Right forelimb (tissue), 1 donor: Measurements from ENCODE around the gene AAGAB.

Source experiments
- DNase-seq: peaks from one replicate; pipeline ENCODE4 v3.0.0-alpha.2; 2018

Gene AAGAB

DNA sequence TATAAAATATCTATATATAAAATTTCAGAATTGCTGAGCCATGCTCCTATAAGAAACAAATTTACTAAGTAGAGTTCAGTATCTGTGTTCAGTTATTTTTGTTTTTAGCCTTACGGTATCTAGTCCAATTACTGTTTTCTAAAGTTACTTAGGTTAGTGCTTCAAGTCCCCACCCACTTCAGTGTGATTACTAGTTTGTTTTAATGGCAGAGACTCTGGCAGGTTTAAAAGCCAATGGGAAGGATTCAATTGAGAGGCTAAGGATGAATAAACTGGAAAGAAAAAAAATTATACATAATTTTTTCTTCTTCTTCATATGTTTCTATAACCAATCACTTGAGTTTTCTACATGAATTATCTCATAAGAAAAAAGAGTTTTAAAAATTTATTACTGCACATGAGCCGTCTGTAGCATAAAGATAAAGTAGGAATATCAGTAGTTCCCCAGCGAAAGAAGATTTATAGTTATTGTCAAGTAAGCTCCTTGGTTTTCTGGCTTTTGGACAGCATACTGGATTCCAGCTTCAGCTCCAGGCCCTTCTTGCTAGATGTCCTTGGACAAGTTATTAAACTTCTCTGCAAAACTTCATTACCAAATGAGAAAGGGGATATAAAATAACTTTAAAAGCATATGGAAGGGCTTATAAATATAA lies 46.8 kb downstream of the AAGAB start:
- DNase-seq: no peak

- no peak for DNase-seq
Observed at GRCh38 chr15:67202991-67203390, 51.5 kb downstream of the AAGAB start.

DNA sequence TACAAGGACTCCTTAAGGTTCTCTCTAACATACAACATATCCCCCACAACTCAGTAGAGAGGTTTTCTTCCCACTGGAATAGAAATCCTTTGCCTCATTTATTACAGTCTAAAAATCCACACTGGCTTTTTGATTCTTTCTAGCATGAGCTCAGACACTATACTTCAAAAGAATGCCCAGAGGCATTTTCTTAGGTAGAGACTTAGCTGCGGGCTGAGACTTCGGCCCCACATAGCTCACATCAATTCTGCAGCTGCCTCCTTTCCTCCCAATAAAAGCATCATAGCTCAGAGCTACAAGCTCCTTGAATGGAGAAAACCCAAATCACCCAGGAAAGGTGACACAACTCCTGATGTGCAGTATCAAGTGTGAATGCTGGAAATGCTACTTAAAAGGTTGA lies 52.4 kb downstream of the AAGAB start:
- DNase-seq: no peak

DNA sequence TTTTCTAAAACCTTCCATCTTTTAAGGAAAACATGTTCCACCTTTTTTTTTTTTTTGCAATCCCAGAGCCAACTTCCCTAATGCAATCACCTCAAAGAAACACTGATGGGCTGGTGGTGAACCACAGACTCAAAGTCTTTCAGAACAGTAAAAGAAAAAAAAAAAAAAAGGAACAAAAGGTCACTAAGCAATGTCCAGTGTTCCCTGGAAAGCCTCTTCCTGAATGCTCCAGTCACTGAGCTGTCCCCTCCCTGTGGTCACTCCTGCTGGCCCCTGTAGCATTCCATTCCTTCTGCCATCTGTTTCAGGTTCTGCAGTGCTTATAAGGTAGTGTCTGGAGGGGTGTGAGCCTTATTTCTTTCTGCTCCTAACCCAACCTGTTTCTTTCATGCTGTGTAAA lies 53.3 kb downstream of the AAGAB start:
- DNase-seq: no peak

DNA sequence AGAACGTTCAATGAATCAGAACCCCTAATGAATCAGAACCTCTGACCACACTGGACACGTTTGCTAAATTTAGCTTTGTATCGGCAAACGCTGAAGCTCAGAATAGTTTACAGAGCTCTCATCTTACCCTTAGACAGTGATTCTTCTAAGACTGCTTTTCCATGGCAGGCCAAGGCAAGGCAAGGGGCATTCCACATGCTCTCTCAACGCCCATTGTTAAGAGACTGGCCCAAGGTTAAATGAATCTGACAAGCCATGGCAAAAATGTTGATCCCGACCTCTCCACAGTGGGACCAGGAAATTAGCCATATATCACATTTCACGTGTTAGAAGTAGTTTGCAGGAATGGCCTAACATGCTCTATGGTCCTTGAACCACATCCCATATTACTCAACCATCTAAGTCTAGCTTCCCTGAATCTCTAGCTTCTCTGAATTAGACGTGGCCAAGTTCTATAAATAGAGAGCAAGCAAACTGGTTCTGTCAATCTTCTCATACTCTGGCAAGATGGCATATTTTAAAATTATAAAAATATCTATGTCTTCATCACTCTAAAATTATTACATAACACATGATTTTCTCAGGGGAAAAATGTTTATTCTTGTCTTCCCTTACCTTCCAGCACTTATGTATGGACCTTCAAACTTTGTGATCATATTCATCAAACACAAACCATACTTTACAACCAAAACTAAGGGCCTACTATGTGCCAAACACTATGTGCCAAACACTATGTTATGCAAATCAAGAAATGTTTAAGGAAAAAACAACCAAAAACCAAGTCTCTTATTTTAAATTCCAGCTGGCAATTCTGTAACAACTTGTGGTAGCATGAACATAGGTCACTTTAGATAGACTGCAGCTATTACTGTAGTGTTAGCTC lies 54.3 kb downstream of the AAGAB start:
- DNase-seq: no peak

- no peak for DNase-seq
Observed at GRCh38 chr15:67199391-67199790, 55.1 kb downstream of the AAGAB start.

DNA sequence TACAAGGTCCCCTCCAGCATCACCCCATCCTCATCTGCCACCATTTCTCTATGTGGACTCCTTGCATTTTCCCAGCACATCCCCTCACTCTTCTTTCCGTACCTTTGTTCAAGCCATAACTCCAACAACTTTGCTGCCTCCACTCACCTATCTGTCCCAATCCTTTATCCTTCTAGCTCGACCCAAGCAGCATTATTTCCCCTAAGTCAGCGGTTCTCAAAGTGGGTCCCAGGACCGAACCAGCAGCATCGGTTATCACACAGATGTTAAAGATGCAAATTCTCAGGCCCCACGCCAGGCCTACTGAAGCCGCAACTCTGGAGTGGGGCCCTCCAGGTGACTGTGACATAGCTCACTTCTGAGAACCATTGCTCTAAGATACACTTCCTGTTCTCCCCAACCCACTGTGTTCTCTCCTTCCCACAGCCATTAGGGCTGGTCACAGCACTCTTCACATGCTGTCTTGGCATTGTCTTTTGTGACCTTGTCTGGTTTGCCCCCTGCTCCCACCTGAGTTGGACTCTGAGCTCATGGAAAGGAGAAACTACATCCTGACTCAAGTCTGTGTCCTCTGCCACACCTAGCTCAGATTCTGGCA lies 56.2 kb downstream of the AAGAB start:
- no peak for DNase-seq

DNA sequence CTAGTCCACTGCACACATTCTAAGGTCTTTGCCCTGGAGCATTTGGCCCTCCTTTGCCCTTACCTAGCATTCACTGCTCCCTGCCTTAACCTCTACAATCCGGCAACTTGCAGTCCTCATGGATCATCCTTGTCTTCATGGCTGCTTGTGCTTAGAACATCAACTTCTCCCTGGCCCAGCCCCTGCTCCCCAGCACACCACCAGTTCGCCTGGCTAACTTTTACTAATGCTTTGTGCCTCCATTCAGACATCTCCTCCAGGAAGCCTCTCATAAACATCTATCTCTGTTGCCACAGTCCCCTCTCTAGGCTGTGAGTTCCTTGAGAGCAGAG lies 57.1 kb downstream of the AAGAB start:
- no peak for DNase-seq

GRCh38 chr15:67196672-67197363 lies 57.6 kb downstream of the AAGAB start:
- peak; percentile 43 for DNase-seq

DNA sequence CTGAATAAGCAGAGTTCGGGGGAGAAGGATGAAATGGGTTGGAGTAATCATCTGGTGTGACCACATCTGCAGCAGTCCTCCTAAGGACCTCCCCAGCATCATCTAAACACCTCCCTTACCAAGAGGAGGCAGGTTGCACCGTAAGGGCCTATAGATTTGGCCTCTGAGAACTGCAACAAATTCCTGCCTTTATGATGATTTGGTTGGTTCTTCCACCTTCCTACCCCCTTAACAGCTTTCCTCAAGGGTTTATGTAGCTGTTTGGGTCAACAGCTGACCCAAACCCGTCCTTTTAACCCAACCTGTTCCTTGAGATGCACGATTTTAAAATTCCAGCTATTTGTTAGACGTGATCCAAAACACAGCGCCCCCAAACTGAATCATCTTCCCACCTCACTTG lies 58.2 kb downstream of the AAGAB start:
- DNase-seq: no peak

DNA sequence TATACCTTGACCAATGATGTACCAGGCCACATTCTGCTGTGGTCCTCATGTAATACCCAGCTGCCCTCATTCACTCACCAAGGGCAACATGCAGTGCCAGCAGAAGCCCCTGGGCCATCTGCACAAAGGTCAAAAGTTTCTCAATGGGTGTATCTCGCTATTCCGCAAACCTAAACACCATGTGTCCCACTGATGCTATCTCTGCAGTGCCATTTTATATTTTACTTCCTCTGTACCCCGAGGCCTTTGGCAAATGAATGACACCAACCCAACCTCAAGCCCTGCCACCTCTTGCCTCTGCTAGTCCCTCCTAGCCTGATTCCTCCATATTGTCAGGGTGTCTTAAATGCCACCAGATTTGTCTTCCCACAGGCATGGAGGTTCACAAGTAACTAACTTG lies 59.2 kb downstream of the AAGAB start:
- DNase-seq: no peak

DNA sequence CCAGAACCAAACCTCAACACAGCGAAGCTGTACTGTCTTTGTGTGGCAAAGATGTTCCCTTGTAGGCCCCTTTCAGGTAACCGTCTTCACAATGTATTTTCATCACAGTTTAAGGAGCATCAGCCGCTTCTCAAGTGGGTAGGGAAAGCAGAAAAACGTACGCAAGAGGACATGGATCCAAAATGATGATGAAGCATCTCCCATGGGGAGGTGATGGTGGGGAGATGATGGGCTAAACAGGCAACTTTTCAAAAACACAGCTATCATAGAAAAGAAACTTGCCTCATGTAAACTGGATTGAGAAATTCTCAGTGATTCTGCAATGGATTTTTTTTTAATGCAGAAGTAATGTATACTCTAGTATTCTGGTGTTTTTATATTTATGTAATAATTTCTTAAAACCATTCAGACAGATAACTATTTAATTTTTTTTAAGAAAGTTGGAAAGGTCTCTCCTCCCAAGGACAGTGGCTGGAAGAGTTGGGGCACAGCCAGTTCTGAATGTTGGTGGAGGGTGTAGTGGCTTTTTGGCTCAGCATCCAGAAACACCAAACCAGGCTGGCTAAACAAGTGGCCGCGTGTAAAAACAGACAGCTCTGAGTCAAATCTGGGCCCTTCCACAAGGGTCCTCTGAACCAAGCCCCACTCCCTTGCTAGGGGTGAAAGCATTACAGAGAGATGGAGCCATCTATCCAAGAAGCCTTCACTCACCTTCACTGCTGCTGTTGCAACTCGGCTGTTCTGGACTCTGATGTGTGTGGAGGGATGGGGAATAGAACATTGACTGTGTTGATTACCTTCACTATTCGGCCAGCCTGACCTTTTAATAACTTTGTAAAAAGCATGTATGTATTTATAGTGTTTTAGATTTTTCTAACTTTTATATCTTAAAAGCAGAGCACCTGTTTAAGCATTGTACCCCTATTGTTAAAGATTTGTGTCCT lies 60.0 kb downstream of the AAGAB start:
- no peak for DNase-seq

- peak; percentile 47 for DNase-seq
Observed at GRCh38 chr15:67193223-67193990, 61.1 kb downstream of the AAGAB start.

GRCh38 chr15:67192185-67192820 lies 62.2 kb downstream of the AAGAB start:
- DNase-seq: peak; percentile 39

DNA sequence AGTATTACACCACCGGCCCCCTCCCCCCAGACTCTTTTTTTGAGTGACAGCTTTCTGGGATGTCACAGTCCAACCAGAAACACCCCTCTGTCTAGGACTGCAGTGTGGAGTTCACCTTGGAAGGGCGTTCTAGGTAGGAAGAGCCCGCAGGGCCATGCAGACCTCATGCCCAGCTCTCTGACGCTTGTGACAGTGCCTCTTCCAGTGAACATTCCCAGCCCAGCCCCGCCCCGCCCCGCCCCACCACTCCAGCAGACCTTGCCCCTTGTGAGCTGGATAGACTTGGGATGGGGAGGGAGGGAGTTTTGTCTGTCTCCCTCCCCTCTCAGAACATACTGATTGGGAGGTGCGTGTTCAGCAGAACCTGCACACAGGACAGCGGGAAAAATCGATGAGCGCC lies 63.6 kb downstream of the AAGAB start:
- no peak for DNase-seq

GRCh38 chr15:67190326-67190725 lies 64.1 kb downstream of the AAGAB start:
- no peak for DNase-seq

DNA sequence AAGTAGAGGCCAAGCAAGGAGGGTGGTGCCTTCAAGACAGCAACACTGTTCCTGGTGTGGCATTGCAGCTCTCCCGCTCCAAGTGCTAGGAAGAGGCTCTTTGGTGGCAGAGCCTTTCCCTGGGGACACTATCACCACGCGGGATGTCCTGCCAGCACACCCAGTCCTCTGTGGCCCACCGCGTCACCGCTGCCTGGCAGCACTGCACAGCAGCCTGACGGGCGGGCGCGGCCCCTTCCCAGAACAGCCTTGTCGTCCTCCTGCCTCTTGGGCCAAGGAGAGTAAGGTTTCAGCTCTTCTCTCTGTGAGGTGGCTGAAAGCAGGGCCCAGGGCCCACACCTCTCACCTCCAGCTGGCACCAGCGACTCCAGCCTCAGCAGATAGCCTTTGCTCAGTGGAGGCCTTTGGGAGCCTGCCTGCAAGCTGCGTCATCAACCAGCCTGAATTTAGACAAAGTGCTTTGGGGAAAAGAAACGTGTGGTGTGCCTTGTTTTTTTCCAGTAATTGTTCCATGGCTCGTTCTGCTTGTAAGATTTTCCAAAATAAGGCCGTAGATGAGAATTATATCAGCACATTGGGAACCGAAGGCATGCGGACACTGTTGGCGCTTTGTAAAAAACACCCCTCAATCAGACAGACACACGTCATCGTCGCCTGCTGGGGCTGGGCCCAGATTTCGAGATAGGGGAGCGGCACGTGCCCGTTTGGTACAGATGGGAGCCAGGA lies 65.0 kb downstream of the AAGAB start:
- peak; percentile 88 for DNase-seq

GRCh38 chr15:67188551-67189218 lies 65.8 kb downstream of the AAGAB start:
- DNase-seq: peak; percentile 90

- DNase-seq: peak; percentile 44
Observed at GRCh38 chr15:67187351-67187854, 67.1 kb downstream of the AAGAB start.
